ENCODE data around the gene CFTR.

Gene CFTR

DNA sequence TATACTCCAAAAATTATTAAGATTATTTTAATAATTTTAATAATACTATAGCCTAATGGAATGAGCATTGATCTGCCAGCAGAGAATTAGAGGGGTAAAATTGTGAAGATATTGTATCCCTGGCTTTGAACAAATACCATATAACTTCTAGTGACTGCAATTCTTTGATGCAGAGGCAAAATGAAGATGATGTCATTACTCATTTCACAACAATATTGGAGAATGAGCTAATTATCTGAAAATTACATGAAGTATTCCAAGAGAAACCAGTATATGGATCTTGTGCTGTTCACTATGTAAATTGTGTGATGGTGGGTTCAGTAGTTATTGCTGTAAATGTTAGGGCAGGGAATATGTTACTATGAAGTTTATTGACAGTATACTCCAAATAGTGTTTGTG is 80.2 kb downstream of the CFTR start:
- TF ChIP-seq, protein P1, sequence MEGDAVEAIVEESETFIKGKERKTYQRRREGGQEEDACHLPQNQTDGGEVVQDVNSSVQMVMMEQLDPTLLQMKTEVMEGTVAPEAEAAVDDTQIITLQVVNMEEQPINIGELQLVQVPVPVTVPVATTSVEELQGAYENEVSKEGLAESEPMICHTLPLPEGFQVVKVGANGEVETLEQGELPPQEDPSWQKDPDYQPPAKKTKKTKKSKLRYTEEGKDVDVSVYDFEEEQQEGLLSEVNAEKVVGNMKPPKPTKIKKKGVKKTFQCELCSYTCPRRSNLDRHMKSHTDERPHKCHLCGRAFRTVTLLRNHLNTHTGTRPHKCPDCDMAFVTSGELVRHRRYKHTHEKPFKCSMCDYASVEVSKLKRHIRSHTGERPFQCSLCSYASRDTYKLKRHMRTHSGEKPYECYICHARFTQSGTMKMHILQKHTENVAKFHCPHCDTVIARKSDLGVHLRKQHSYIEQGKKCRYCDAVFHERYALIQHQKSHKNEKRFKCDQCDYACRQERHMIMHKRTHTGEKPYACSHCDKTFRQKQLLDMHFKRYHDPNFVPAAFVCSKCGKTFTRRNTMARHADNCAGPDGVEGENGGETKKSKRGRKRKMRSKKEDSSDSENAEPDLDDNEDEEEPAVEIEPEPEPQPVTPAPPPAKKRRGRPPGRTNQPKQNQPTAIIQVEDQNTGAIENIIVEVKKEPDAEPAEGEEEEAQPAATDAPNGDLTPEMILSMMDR (IDR thresholded peaks at IDR 0.05; ENCODE audit: extremely low read depth, missing control alignments): no peak
- DNase-seq (ENCODE audit: low spot score): no peak

DNA sequence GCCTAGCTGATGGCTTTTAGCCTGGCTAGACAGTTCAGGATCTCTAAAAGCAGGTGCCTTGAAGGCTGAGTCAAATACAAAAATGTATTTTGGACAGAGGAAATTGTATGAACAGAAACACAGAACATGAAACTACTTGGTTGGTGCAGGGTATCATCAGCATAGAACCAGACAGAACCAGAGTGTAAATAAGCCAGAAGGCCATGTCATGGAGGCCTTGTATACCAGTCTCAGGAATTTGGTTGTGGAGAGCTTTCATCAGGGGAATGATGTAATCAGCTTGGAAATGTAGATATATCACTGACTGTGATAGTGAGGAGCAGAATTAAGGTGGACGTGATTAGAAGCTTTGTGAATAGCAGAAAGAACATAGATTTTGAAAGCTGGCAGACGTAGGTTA is 82.9 kb downstream of the CFTR start:
- DNase-seq (ENCODE audit: low spot score): no peak
- TF ChIP-seq, protein P1 (IDR thresholded peaks at IDR 0.05; ENCODE audit: extremely low read depth, missing control alignments): no peak

DNA sequence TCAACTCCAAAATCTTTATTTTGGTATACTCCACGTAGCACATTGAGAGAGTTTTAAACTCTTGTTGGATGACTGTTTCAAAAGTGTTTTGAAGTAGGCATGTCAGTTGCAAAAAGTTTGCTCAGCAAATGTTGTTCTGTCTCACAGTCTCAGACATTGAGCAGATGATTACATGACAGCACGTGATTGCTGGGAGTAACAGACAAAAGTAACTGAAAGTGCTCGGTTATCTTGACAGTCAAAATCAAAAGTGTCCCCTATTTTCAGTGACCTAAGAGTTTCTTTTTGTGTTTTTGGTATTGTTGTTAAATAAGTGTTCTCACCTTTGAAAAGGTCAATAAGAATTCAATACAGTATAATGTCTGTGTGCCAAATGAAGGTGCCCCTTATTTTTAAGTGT is 84.3 kb downstream of the CFTR start:
- DNase-seq (ENCODE audit: low spot score): peak; percentile 9
- TF ChIP-seq, protein P1 (IDR thresholded peaks at IDR 0.05; ENCODE audit: extremely low read depth, missing control alignments): no peak

DNA sequence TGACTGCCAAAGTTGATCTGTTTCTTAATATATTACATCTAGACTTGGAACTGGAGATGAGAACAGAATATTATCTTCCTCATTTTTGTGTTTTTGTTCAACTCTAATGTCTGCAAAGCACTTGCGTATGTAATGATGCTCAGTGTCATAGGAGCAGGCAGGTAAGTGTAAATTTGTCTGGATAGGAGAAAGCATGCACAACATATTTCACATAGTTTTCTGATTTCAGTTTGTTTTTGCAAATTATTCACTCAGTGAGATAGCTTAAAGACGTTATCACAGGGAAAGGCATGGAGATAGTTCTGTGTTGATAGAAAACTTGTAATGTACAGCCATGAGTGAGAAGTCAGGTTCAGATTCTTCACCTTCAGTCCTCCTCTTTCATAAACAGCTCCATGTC is 84.8 kb downstream of the CFTR start:
- TF ChIP-seq, protein P1 (IDR thresholded peaks at IDR 0.05; ENCODE audit: extremely low read depth, missing control alignments): no peak
- no peak for DNase-seq (ENCODE audit: low spot score)

DNA sequence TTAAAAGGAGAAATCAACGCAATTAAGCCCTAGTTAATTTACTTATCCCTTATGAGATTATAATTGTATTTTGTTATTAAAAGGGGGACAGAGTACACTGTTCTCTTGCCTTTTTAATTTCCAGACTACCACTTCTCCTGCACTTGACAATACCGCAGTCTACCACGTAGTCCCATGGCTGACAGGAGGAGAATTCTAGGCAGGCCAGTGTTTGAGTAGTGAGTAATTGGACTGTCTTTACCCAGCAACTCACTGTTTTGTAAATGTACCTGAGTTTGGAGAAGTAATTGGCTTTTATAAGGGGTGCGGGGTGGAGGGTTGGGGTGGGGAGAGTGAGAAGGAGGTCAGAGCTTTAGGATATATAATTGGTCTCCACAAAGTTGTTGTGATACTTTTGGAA is 85.4 kb downstream of the CFTR start:
- DNase-seq (ENCODE audit: low spot score): no peak
- TF ChIP-seq, protein P1 (IDR thresholded peaks at IDR 0.05; ENCODE audit: extremely low read depth, missing control alignments): no peak

DNA sequence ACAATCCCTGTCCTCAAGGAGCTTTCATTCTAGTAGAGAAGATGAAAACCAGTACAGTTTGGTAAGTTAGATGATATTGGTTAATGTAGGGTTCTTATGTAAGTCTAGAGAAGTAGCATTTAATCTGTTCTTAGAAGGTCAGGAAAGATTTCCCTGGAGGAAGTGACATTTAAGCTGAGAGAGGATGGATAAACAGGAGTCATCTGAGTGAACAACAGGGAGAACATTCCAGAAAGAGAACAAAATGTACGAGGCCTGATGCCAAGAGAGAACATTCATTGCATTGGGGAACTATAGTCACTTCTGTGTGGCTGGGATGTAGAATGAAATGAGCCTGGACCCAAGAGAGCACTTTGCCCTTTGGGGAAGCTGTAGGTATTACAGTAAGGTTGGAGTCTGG is 88.0 kb downstream of the CFTR start:
- TF ChIP-seq, protein P1 (IDR thresholded peaks at IDR 0.05; ENCODE audit: extremely low read depth, missing control alignments): no peak
- no peak for DNase-seq (ENCODE audit: low spot score)

DNA sequence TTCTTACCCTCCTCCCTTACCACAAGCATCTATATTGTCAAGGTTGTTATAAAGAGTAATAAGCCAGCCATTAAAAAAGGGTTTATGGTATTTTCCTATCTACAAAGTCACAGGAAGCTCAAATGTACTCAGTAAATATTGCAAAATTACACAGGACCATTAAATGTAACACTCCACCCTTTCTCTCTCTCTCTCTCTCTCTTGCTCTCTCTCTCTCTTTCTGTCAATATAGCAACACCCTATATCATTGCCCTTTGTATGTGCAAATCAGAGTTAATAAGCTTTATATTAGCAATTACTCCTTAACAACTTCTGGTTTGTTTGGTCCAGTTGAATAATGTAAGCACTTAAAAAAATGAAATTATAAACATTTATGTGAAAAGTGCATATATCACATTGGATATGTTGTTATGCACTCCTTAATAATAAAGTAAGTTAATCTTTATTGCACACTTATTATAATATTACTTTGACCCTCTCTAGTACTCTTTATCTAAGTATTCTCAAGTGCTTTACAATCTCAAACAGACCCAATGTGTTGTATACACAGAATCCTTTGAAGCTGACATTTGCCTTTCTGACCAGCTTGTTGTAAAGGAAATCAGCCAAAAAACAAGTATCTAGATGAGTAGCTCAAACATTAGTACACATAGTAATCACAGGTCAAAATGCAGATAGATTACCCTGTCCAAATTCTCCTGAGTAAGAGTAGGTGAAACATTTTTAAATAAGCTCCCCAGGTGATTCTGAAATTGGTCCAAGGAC is 93.2 kb downstream of the CFTR start:
- TF ChIP-seq, protein P1 (IDR thresholded peaks at IDR 0.05; ENCODE audit: extremely low read depth, missing control alignments): no peak
- DNase-seq (ENCODE audit: low spot score): no peak
